HTERT RPE-1 (cell line): ENCODE data around the gene WIPF2.

Experiments used
- in situ Hi-C: fragments of 300-500 bp; cut with MboI; formaldehyde crosslinking; loops from 4 replicates; pipeline ENCODE4 v1.14.3; 2020; ENCODE audit warnings: low sequenced_read_pairs

Gene WIPF2

DNA sequence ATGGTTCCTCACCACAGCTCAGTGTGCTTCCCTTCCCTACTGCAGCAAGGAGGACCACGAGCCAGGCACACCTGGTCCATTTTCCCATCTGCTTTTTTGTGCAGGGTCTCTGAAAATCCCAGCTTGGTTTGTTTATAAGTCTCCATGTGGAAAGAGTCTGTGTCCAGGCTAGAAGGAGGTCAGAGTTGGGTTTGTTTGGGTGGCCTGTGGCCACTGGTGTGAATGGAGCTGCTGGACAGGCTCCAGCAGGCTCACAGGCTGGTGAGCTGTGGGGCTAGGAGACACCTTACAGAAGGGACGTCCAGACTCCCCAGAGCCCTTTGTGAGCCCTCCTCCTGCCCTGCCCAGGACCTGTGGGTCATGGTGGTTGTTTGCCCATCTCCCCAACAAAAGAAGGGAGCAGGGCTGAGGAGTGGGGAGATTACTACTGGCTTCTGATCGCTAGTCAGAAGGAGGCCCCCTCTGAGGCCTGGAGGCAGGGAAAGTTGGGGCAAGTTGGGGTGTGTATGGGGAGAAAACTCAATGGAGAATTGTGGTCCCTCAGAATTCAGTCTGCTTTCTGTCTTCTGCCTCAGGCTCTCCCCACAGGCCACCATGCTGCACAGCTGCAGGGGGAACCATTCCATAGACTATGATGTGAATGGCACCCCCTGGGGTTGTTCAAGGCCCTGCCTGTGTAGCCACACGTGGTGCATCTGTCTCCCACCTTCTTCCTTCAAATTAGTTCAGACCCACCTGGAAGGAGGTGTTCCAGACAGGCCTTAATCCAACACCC lies 94.0 kb downstream of the WIPF2 start:
- in situ Hi-C loops, result no loop called here

DNA sequence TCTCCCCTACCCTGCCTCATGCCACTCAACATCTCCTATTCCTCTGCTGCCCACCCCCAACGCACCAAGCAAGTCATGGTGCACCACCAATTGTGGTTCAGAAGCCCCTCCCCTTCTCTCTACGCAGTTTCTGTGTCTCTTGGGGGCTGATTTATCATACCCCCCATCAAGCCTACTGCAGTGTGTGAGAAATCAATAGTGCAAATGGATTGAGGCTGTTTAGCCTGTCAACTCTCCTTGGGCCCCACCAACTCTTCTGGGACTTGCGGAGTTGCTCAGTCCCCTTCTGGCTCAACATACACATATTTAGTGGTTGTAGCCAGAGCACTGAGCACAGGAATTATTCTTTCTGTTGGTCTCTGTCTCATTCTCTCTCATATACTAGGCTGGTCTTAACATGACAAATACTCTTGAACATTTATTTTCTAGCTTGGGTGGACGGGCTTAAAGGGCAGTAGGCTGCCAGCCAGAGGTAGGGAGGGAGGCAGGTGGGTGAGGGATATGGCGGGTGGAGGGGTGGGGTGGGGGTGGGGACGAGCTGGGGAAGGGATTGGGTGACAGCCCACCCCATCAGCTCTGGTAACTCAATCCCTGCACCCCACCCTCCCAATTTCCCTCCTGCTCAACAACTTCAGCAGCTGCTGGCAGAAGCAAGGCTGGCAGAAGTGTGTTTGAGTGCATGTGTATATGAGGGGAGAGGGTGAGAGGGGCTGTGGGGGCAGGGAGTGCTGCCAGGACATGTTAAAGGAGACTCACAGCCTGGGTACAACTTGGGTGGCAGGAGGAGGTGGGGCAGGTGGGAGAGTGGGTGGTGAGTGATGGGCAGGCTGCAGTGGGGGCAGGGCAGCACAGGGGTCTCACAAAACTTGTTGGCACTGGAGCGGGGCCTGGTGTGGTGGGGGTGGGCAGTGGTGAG lies 94.8 kb downstream of the WIPF2 start:
- in situ Hi-C loops, result no loop called here

GRCh38 chr17:40314584-40314956 lies 95.5 kb downstream of the WIPF2 start:
- in situ Hi-C loops, result no loop called here

DNA sequence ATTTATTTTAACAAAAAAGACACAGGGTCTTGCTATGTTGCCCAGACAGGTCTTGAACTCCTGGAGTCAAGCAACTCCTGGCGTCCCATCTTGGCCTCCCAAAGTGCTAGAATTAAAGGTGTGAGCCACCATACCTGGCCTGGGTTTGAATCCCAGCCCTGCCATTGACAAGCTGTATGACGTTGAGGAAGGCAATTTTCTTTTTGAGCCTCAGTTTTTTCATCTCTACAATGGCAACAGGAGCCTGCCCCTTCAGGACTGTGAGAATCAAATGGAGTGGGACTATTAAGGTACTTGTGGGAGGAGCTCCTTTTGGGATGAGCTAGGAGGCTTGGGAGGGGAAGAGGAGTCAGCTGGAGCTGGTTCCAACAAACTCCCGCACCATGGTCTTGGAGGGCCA lies 96.1 kb downstream of the WIPF2 start:
- in situ Hi-C loops, result no loop called here

- in situ Hi-C loops, result no loop called here
Measured at GRCh38 chr17:40315678-40316570, 96.8 kb downstream of the WIPF2 start.

GRCh38 chr17:40316571-40317344 lies 97.7 kb downstream of the WIPF2 start:
- in situ Hi-C loops, result no loop called here

GRCh38 chr17:40317345-40317873 lies 98.3 kb downstream of the WIPF2 start:
- in situ Hi-C loops, result no loop called here

- in situ Hi-C loops, result no loop called here
Measured at GRCh38 chr17:40317880-40318829, 99.1 kb downstream of the WIPF2 start.

GRCh38 chr17:40318830-40319391 lies 99.8 kb downstream of the WIPF2 start:
- in situ Hi-C loops, result no loop called here

DNA sequence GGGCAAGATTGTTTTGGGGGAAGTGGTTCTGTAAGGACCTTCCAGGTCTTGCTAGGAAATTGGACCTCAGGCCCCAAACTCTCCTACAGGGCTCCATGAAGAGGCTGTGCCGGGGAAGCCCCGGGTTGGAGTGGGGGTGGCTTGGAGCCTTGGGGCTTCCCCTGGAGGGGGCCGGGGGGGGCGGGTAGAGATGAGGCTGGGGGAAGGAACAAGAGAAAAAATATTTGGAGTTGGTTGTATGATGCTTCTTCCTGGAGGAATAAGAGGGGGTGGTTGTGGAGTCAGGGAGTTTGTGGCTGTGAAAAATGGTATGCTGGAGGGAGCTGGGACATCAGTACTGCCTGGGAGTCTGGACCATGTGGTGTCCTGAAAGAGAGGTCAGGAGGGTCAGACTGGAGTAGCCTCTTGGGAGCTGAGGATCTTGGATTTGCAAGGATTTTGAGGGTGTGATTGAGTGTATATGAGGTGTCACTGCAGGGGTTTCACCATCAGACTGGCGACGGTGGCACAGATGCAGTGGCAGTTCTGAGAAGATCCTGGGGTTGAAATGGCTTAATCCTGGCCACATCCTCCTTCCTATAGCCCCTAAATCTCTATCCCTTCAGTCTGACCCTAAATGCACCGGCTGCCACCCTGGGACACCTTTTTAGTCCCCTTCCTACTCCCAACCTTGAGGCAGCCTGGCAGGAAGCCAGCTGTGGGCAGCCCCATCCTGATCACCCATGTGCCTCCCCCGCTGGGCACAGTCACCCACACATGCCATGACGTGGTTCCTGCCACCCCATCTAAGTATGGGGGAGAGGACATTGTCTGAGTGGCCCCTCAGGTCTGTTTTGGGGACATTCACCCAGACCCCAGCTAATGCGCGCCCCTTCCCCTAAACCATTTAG lies 100.8 kb downstream of the WIPF2 start:
- in situ Hi-C loops, result no loop called here

DNA sequence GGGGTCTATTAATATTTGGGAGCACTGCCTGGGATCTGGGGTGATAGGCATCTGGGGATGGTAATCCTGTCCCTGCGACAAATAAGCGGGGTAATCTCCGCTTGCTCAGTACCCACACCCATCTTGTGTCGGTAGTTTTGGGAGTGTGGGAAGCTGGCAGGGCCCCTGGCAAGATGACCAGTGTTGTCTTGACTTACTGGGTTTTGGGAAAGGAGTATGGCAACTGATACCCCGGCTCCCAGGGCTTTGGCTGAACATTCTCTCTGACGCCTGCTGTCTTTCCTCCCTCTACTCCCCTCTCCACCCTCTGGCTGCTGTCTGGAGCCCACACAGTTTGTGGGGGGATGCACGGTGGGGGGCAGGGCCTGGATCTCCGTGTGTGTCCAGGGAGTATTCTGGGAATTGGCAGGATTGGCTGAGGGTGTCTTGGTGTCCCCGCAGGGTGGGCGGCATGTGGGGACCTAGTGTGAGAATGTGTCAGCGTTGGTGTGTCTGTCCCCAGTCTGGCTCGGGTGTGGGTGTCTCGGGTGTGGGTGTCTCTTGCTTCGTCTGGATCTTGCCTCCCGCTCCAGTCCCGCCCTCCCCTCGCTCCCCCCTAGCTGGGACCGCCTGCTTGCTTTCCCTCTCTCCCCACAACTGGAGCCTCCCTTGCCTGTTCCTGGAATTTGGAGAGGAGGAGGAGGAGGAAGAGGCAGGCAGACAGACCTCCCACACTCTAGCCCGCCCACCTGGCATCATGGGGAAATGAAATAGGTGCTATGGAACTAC lies 101.8 kb downstream of the WIPF2 start:
- in situ Hi-C loops, result no loop called here

- in situ Hi-C loops, result no loop called here
Measured at GRCh38 chr17:40321524-40321929, 102.4 kb downstream of the WIPF2 start.

- in situ Hi-C loops, result no loop called here
Measured at GRCh38 chr17:40321961-40322357, 102.9 kb downstream of the WIPF2 start.

DNA sequence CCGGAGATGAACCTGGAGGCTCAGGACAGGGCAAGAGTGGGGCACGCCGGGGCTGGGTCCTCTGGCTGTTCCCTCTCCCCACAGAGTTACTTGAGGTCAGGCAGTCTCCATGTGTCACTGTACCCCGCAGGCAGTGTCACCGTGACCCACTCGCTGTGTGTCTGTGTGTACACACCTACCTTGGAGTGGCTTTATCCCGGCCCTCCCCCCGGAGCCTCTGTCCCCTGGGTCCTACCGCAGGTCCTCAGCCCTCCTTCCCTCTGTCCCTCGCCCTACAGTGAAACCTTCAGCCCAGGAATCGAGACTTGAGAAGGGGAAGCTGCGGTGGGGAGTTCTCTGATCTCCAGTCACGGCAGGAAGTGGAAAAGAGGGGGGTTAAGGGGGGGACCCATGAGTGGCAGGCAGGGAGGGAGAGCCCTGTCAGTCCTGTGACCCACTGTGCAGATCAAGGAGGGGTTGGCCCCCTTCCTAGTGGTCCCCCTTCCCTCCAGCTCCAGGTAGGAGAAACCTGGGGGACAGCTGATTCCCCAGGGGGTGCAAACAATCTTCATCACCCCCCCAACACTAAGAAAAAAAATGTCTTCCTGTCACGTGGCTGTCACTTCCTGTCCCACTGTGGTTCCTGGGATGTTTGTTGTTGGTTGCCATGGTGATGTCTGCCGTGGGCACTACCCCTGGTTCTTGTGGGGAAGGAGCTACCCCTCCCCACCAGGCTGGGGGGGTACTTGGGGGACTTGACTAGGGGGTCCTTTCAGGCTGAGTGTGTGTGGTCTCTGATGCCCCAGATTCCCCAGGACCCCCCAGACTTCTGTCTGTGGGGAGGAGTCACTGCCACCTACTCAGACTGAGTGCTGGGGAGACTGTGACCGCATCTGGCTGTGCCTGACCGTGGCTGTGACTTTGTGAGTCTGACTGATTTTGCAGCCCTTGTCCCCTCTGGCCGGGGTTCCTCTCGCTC lies 103.5 kb downstream of the WIPF2 start:
- in situ Hi-C loops, result no loop called here
